ENCODE data around the gene STEAP4. TPM values are rescaled to one million over a fixed set of nuclear protein-coding genes. Genes with fewer than 3 reads are reported as not detected.

Gene STEAP4
- total RNA-seq, 1 donor from 2014 or later: not detected

DNA sequence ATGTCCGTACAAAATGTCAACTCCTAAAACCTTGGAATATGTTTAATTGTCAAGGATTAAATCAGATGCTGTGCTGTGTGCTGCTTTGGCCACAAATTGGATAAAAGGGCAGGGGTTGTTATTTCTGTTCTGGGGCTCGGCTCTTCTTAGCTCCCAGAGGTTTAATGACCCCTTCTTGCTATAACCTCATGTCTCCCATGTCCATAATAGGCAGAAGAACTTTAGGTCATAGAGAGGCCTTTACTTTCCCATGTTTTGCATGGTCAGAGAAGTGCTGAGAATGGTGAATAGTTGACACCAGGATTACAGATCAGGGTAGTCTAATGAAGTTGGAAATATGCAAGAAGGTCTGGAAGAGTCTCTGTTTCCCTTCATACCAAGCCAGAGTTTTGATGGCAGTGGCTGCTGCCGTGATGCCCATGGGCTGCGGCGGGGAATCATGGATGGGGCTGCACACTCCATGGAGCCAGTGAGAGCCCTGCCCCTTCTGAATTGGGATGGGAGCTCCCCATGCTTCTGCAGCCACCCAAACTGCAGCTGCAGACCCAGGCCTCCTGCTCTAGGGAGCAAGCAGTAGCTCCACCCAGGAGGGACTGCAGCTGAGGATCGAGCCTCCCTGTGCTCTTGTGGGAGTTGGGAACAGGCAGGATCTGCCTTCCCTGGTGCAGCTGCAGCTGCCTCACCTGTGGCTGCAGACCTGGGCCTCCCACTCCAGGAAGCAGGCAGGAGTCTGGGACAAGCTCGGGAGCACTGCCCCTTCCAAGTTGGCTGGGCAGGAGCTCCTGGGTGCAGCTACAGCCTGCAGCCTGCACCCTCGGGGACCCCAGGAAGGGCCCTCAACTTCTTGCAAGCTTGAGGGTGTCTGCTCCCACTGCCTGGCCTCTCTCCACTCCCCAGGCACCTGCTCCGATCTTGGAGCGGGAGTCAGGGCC is 23.1 kb upstream of the STEAP4 start:
- H3K9ac ChIP-seq: no peak overlapping the region
- no peaks in the 10 kb centered on the region for H3K36me3 Mint-ChIP-seq
- no peaks in the 10 kb centered on the region for H3F3A ChIP-seq (ENCODE audit: low read depth)
- no peaks in the 10 kb centered on the region for H3K27me3 ChIP-seq
- H3K9me3 Mint-ChIP-seq: no peaks in the 10 kb centered on the region
- no peak overlapping the region for H3K27ac ChIP-seq
- peaks cover 2% of the 10 kb centered on the region for H3K27me3 Mint-ChIP-seq (ENCODE audit: insufficient read depth, low read depth)
- H3K4me2 ChIP-seq: no peak overlapping the region
- H3K4me1 ChIP-seq: no peaks in the 10 kb centered on the region
- TF ChIP-seq EZH2 (IDR thresholded peaks at IDR 0.05) (no peak), EZH2phosphoT487 (IDR thresholded peaks at IDR 0.05) (no peak)
- TF ChIP-seq, protein P1, sequence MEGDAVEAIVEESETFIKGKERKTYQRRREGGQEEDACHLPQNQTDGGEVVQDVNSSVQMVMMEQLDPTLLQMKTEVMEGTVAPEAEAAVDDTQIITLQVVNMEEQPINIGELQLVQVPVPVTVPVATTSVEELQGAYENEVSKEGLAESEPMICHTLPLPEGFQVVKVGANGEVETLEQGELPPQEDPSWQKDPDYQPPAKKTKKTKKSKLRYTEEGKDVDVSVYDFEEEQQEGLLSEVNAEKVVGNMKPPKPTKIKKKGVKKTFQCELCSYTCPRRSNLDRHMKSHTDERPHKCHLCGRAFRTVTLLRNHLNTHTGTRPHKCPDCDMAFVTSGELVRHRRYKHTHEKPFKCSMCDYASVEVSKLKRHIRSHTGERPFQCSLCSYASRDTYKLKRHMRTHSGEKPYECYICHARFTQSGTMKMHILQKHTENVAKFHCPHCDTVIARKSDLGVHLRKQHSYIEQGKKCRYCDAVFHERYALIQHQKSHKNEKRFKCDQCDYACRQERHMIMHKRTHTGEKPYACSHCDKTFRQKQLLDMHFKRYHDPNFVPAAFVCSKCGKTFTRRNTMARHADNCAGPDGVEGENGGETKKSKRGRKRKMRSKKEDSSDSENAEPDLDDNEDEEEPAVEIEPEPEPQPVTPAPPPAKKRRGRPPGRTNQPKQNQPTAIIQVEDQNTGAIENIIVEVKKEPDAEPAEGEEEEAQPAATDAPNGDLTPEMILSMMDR (IDR thresholded peaks at IDR 0.05): no peak
- H3K4me1 Mint-ChIP-seq: no peaks in the 10 kb centered on the region
- no peaks in the 10 kb centered on the region for H4K20me1 ChIP-seq (ENCODE audit: low read depth)
- no peak overlapping the region for H3K27ac Mint-ChIP-seq
- no peaks in the 10 kb centered on the region for H3K9me3 ChIP-seq (ENCODE audit: low read depth)
- H3K4me3 ChIP-seq: no peak overlapping the region
- no peak for DNase-seq (ENCODE audit: low spot score)
- no peak overlapping the region for H2AFZ ChIP-seq (replicated peaks)
- no peaks in the 10 kb centered on the region for H3K36me3 ChIP-seq
- no peaks in the 10 kb centered on the region for H3K79me2 ChIP-seq (ENCODE audit: low read depth)
- H3K4me3 Mint-ChIP-seq: no peak overlapping the region

DNA sequence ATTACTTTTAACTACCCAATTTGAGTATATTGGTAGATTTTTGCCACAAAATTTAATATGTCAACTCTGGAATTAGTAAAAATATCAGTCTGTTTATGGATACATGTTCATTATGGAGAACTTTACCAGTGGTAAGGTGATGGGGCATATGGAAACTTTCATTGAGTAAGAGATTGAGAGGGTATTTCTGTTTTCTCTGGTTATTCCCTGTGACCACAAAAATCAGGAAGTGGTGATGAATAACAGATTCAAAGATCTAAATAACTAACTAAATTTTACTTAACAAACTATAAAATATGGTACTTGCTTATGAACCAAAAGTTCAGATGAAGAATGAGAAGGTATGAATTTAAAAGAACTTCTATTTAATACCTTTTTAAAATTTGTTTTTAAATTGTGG is 22.1 kb upstream of the STEAP4 start:
- no peak overlapping the region for H3K4me3 Mint-ChIP-seq
- no peaks in the 10 kb centered on the region for H3K79me2 ChIP-seq (ENCODE audit: low read depth)

GRCh38 chr7:88324699-88325098 is 18.0 kb upstream of the STEAP4 start:
- Histone ChIP-seq H3K27me3 (no peaks in the 10 kb centered on the region), H3F3A (ENCODE audit: low read depth) (no peaks in the 10 kb centered on the region), H3K36me3 (no peaks in the 10 kb centered on the region), H3K27ac (no peak overlapping the region), H3K4me1 (no peaks in the 10 kb centered on the region), H3K4me2 (no peak overlapping the region), H3K9me3 (ENCODE audit: low read depth) (no peaks in the 10 kb centered on the region), H3K9ac (no peak overlapping the region), H4K20me1 (ENCODE audit: low read depth) (no peaks in the 10 kb centered on the region), H3K4me3 (no peak overlapping the region), H2AFZ (replicated peaks) (no peak overlapping the region), H3K79me2 (ENCODE audit: low read depth) (no peaks in the 10 kb centered on the region)
- TF ChIP-seq, protein P1 (IDR thresholded peaks at IDR 0.05): no peak
- no peak for TF ChIP-seq EZH2 (IDR thresholded peaks at IDR 0.05)
- H3K27ac Mint-ChIP-seq: no peak overlapping the region
- no peaks in the 10 kb centered on the region for H3K9me3 Mint-ChIP-seq
- H3K4me1 Mint-ChIP-seq: no peaks in the 10 kb centered on the region
- no peak overlapping the region for H3K4me3 Mint-ChIP-seq
- H3K27me3 Mint-ChIP-seq (ENCODE audit: insufficient read depth, low read depth): no peaks in the 10 kb centered on the region
- no peaks in the 10 kb centered on the region for H3K36me3 Mint-ChIP-seq
- DNase-seq (ENCODE audit: low spot score): no peak

More for the DNA sequence above, 22.1 kb upstream of the STEAP4 start:
- Histone ChIP-seq H3K9ac (no peak overlapping the region), H2AFZ (replicated peaks) (no peak overlapping the region), H4K20me1 (ENCODE audit: low read depth) (no peaks in the 10 kb centered on the region), H3K9me3 (ENCODE audit: low read depth) (no peaks in the 10 kb centered on the region), H3K27ac (no peak overlapping the region), H3K36me3 (no peaks in the 10 kb centered on the region), H3K4me2 (no peak overlapping the region), H3F3A (ENCODE audit: low read depth) (no peaks in the 10 kb centered on the region), H3K4me3 (no peak overlapping the region), H3K4me1 (no peaks in the 10 kb centered on the region), H3K27me3 (no peaks in the 10 kb centered on the region)
- no peaks in the 10 kb centered on the region for H3K9me3 Mint-ChIP-seq
- H3K4me1 Mint-ChIP-seq: no peaks in the 10 kb centered on the region
- TF ChIP-seq, protein P1 (IDR thresholded peaks at IDR 0.05): no peak
- TF ChIP-seq EZH2phosphoT487 (IDR thresholded peaks at IDR 0.05) (no peak), EZH2 (IDR thresholded peaks at IDR 0.05) (no peak)
- peaks cover 2% of the 10 kb centered on the region for H3K27me3 Mint-ChIP-seq (ENCODE audit: insufficient read depth, low read depth)
- H3K27ac Mint-ChIP-seq: no peak overlapping the region
- H3K36me3 Mint-ChIP-seq: no peaks in the 10 kb centered on the region
- no peak for DNase-seq (ENCODE audit: low spot score)
